H1 (cell line): ENCODE results near the gene ASGR1.

Experiments used
- CHD7 ChIP-seq: fragments of 300-600 bp; sonication (generic); IDR thresholded peaks from 2 replicates; pipeline ENCODE4 v1.7.1; 2012; ENCODE audit warnings: low read length, moderate library complexity, mild to moderate bottlenecking, inconsistent platforms; ENCODE audit not compliant: insufficient replicate concordance
- CREB1 ChIP-seq: IDR thresholded peaks from 2 replicates; pipeline ENCODE4 v1.6.1; 2012; ENCODE audit warnings: inconsistent platforms
- CTCF ChIP-seq, 3 experiments: IDR thresholded peaks; 1 replicate in 2 of 3; 2 replicates in 1 of 3; pipeline versions ENCODE4 v1.5.1 to v1.6.1; 2011; ENCODE audit warnings: low read length in 3 of 3, mild to moderate bottlenecking in 3 of 3, inconsistent platforms in 2 of 3, low read depth in 1 of 3, moderate library complexity in 1 of 3; ENCODE audit not compliant: insufficient read depth in 1 of 3; ENCODE audit errors: control extremely low read depth in 1 of 3
- POLR2A ChIP-seq, 2 experiments: IDR thresholded peaks; 1 replicate in 1 of 2; 2 replicates in 1 of 2; pipeline ENCODE4 v1.6.1; 2011; ENCODE audit warnings: low read depth in 2 of 2, low read length in 2 of 2, mild to moderate bottlenecking in 2 of 2; ENCODE audit errors: control extremely low read depth in 1 of 2
- SIN3A ChIP-seq, 2 experiments: IDR thresholded peaks in 1 of 2; conservative IDR thresholded peaks in 1 of 2; 2 replicates each; pipeline ENCODE4 v1.6.1; 2011 to 2012; ENCODE audit warnings: low read length in 2 of 2, improper control_type of control experiment in 1 of 2, low read depth in 1 of 2, mild to moderate bottlenecking in 1 of 2
- SUZ12 ChIP-seq: fragments of 200-600 bp; sonication (generic); IDR thresholded peaks from 2 replicates; pipeline ENCODE4 v1.6.1; 2012; ENCODE audit warnings: mild to moderate bottlenecking, inconsistent platforms, low read length, moderate library complexity, mixed read lengths
- TAF1 ChIP-seq: IDR thresholded peaks from 2 replicates; pipeline ENCODE4 v1.6.1; 2011; ENCODE audit warnings: mild to moderate bottlenecking, low read depth, low read length
- TCF12 ChIP-seq: IDR thresholded peaks from 2 replicates; pipeline ENCODE4 v1.6.1; 2011; ENCODE audit warnings: low read depth, mild to moderate bottlenecking, low read length
- USF2 ChIP-seq: IDR thresholded peaks from 2 replicates; pipeline ENCODE4 v1.6.1; 2011; ENCODE audit warnings: low read length, improper control_type of control experiment

- TF ChIP-seq TCF12 (no peak), SIN3A (conservative IDR thresholded peaks at IDR 0.05 in 1 of 2, IDR thresholded peaks at IDR 0.05 in 1 of 2; ENCODE audit: low read depth in 1 of 2, low read length in 2 of 2) (no peak), TAF1 (no peak), USF2 (no peak), SUZ12 (no peak), CREB1 (no peak), CTCF (IDR thresholded peaks at IDR 0.05; ENCODE audit: control extremely low read depth in 1 of 3, insufficient read depth in 1 of 3, low read depth in 1 of 3, low read length in 3 of 3) (no peak), CHD7 (no peak), POLR2A (IDR thresholded peaks at IDR 0.05; ENCODE audit: control extremely low read depth in 1 of 2, low read depth in 2 of 2, low read length in 2 of 2) (no peak)
These were observed 17.7 kb upstream of the ASGR1 start for GRCh38 chr17:7196651-7197401.
